OCI-LY1 (cell line): ENCODE results near the gene ABHD17A.

ENCODE experiments used
- EZH2 ChIP-seq: fragments of 200-600 bp; sonication (generic), shearing (Covaris generic); IDR thresholded peaks from 2 replicates; pipeline ENCODE4 v1.8.0; 2017; ENCODE audit warnings: borderline replicate concordance, mixed run types, mild to moderate bottlenecking, antibody characterized with exemption, low read length, moderate library complexity, mixed read lengths
- TF ChIP-seq, protein P1 (sequence below): fragments of 200-600 bp; sonication (generic), shearing (Covaris generic); IDR thresholded peaks from 2 replicates; pipeline ENCODE4 v1.5.1; 2017; ENCODE audit warnings: mild to moderate bottlenecking, antibody characterized with exemption, low read length, moderate library complexity, mixed read lengths

- TF ChIP-seq, protein P1, sequence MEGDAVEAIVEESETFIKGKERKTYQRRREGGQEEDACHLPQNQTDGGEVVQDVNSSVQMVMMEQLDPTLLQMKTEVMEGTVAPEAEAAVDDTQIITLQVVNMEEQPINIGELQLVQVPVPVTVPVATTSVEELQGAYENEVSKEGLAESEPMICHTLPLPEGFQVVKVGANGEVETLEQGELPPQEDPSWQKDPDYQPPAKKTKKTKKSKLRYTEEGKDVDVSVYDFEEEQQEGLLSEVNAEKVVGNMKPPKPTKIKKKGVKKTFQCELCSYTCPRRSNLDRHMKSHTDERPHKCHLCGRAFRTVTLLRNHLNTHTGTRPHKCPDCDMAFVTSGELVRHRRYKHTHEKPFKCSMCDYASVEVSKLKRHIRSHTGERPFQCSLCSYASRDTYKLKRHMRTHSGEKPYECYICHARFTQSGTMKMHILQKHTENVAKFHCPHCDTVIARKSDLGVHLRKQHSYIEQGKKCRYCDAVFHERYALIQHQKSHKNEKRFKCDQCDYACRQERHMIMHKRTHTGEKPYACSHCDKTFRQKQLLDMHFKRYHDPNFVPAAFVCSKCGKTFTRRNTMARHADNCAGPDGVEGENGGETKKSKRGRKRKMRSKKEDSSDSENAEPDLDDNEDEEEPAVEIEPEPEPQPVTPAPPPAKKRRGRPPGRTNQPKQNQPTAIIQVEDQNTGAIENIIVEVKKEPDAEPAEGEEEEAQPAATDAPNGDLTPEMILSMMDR, result no peak
- TF ChIP-seq EZH2, result no peak
Observed at GRCh38 chr19:1872807-1873523, 12.3 kb downstream of the ABHD17A start.
